Measurements from ENCODE around the gene PITPNM2. TPM values are rescaled to one million over a fixed set of nuclear protein-coding genes. Genes with fewer than 3 reads are reported as not detected.

The PITPNM2 gene
- total and polyA plus RNA-seq, 9 donors = 11.1 to 71.8 (median 31.0) TPM

DNA sequence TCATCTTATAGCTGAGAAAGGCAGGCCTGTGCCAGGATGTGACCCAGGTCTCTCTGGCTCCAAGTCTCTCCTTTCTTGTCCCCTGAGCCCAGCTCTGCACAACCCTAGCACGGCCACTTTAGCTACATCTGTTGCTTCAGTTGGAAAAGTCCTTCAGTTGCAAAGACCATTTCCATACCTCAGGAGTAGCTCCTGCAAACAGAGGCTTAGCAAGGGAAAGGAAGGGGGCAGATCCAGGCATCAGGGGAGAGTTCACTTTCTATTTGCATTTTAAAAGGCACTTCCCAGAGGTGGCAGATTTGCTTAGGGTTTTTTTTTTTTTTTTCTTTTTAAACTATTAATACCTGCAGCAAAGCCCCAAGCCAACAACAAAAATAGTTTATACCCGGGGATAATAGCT, 3.0 kb upstream of the PITPNM2 start:
- Histone ChIP-seq H3K36me3 (no peaks in the 10 kb centered on the region), H3K4me3 (no peak overlapping the region), H3K4me1 (ENCODE audit: insufficient read depth) (peaks cover 11% of the 10 kb centered on the region), H3K27me3 (no peaks in the 10 kb centered on the region), H3K27ac (no peak overlapping the region), H3K9me3 (no peaks in the 10 kb centered on the region)
- TF ChIP-seq POLR2A (IDR thresholded peaks at IDR 0.05) = no peak
- TF ChIP-seq, protein P1, sequence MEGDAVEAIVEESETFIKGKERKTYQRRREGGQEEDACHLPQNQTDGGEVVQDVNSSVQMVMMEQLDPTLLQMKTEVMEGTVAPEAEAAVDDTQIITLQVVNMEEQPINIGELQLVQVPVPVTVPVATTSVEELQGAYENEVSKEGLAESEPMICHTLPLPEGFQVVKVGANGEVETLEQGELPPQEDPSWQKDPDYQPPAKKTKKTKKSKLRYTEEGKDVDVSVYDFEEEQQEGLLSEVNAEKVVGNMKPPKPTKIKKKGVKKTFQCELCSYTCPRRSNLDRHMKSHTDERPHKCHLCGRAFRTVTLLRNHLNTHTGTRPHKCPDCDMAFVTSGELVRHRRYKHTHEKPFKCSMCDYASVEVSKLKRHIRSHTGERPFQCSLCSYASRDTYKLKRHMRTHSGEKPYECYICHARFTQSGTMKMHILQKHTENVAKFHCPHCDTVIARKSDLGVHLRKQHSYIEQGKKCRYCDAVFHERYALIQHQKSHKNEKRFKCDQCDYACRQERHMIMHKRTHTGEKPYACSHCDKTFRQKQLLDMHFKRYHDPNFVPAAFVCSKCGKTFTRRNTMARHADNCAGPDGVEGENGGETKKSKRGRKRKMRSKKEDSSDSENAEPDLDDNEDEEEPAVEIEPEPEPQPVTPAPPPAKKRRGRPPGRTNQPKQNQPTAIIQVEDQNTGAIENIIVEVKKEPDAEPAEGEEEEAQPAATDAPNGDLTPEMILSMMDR (IDR thresholded peaks at IDR 0.05) = no peak
- TF ChIP-seq EP300 (IDR thresholded peaks at IDR 0.05) = no peak
- WGBS, 3 donors = 70 to 87% (median 85%) methylated on average over 2 of the region's 2 CpGs
- intact Hi-C loops (cut with DNase I) = loop anchor here (5.0 kb wide), 3 partner anchors 78 to 172 kb away; partner anchors contain the start of genes ARL6IP4 (in 3 of the 4), MPHOSPH9 (in 1 of the 4) and MTRFR (in 1 of the 4)
- no peak for DNase-seq

DNA sequence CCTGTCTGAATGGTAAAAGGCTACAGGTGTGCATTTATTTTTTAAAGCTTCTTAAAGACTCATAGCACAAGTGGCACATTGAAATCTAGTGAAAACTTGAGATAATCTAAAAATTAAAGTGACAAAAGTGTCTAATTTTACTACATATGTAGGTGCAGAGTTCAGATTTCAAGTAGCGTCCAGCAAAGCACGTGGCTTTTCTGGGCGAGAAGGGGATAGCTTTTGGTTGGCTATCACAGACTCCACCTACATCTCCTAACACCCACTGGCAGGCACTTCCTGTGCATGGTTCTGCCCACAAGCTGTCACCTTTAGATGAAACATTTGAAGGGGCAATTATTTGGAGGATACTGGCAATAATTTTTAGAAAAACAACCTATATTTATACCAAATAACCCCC, 1.9 kb upstream of the PITPNM2 start:
- intact Hi-C loops (cut with DNase I) = loop anchor here (5.0 kb wide), 3 partner anchors 79 to 171 kb away; partner anchors contain the start of genes ARL6IP4 (in 3 of the 4), MPHOSPH9 (in 1 of the 4) and MTRFR (in 1 of the 4)
- TF ChIP-seq, protein P1 (IDR thresholded peaks at IDR 0.05) = no peak
- no peak for TF ChIP-seq POLR2A (IDR thresholded peaks at IDR 0.05)
- TF ChIP-seq EP300 (IDR thresholded peaks at IDR 0.05) = no peak
- H3K27me3 ChIP-seq = no peaks in the 10 kb centered on the region
- no peak overlapping the region for H3K27ac ChIP-seq
- no peak overlapping the region for H3K4me3 ChIP-seq
- H3K4me1 ChIP-seq (ENCODE audit: insufficient read depth) = peaks cover 17% of the 10 kb centered on the region
- no peak for DNase-seq
- H3K9me3 ChIP-seq = no peaks in the 10 kb centered on the region
- no peaks in the 10 kb centered on the region for H3K36me3 ChIP-seq
- WGBS, 3 donors = 69 to 88% (median 72%) methylated on average over 3 of the region's 3 CpGs

DNA sequence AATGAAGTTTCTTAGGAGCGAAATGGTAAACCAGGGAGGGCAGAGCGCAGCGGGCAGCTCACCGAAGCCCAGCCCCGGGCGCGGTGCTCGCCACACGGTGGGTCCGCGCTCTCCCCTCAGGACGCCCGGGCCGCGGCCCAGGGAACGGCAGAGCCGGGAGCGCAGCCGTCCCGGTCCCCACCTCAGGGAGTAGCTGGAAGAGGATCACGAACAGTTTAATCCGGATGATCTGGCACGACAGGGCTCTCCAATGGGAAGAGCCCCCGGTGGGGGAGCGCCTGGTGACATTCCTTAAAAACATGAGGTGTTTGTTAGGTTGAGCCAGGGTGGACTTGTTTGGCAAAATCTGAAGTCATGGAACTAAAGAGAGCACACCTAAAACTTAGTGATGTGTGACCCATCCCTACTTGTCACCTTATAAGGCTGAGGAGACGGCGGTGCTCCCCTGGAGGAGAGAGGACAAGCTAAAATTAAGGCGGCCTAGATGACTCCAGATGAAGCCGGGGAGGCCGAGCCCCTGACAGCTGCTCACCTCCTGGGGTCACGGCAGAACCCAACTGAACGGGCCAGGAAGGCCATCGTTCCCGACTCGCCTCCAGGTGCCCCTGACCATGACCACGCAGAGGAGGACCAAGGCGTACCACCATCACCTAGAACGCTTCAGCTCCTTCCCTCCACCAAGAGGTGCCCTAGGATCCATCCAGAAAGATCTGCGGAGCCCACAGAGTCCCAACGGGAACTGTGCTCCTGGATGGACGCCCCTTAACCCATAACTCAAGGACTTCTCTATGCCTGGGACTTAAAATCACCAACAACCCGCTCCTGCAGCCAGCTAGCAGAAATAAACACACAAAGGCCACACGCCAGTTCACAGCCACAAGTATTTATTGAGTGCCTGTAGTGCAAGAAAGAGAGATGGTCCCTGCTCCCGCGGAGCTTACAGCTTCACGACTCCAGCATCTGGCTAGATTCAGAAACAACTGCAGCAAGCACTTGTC, 866 bp upstream of the PITPNM2 start:
- Histone ChIP-seq H3K27ac (peak overlapping the region; percentile 98 to 99), H3K36me3 (no peaks in the 10 kb centered on the region), H3K4me1 (ENCODE audit: insufficient read depth) (peaks cover 17% of the 10 kb centered on the region), H3K4me3 (peak overlapping the region; percentile 90), H3K9me3 (no peaks in the 10 kb centered on the region), H3K27me3 (no peaks in the 10 kb centered on the region)
- WGBS, 3 donors = 24 to 60% (median 27%) methylated on average over 28 to 46 of the region's 46 CpGs
- peak; percentile 35 to 53 (median 48) for DNase-seq
- TF ChIP-seq POLR2A (IDR thresholded peaks at IDR 0.05) = no peak
- TF ChIP-seq EP300 (IDR thresholded peaks at IDR 0.05) = no peak
- TF ChIP-seq, protein P1 (IDR thresholded peaks at IDR 0.05) = no peak
- intact Hi-C loops (cut with DNase I) = loop anchor here (2.0 to 5.0 kb wide), 4 partner anchors 81 to 169 kb away; partner anchors contain the start of genes ARL6IP4 (in 3 of the 4), MPHOSPH9 (in 1 of the 4) and MTRFR (in 1 of the 4)

DNA sequence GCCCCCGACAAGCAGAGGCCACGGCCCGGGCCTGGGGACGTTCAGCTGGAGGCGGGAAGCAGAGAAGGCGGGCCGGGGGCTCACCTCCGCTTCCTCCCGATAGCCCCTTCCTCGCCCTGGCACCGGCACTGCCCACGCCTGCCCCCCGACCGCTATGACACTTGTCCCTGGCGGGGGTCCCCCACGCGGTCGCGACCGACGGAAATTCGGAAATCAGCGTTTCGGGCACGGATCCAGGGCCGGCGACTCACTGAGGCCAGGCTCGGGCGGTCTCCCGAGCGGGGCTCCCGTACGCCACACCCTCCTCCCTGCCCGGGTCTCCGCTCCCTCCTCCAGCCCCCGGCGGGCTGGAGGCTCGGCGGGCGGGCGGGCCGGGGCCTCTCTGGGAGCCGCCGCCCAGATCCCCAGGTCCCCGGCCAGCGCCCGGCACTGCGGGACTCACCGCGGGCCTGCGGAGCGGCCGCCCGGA, 581 bp downstream of the PITPNM2 start:
- peak; percentile 58 to 79 (median 78) for DNase-seq
- no peaks in the 10 kb centered on the region for H3K9me3 ChIP-seq
- H3K4me3 ChIP-seq = peak overlapping the region; percentile 90
- no peaks in the 10 kb centered on the region for H3K36me3 ChIP-seq
- TF ChIP-seq POLR2A (IDR thresholded peaks at IDR 0.05) (no peak), EP300 (IDR thresholded peaks at IDR 0.05) (no peak)
- TF ChIP-seq, protein P1 (IDR thresholded peaks at IDR 0.05) = no peak
- intact Hi-C loops (cut with DNase I) = loop anchor here (2.0 to 5.0 kb wide), 4 partner anchors 82 to 168 kb away; partner anchors contain the start of genes ARL6IP4 (in 3 of the 4), MPHOSPH9 (in 1 of the 4) and MTRFR (in 1 of the 4)
- no peaks in the 10 kb centered on the region for H3K27me3 ChIP-seq
- 1 to 2% (median 1%) methylated on average over 28 to 54 of the region's 54 CpGs for WGBS, 3 donors
- H3K4me1 ChIP-seq (ENCODE audit: insufficient read depth) = peaks cover 17% of the 10 kb centered on the region
- H3K27ac ChIP-seq = peak overlapping the region; percentile 95 to 98
